NCI-H2029 (cell line): Measurements from ENCODE around the gene MBD5.
A peak's percentile ranks its signal among the peaks of the same experiment; 100 is the strongest.

Experiments used
- DNase-seq: peaks from one replicate; lab custom pipeline; 2025; lab: John Stamatoyannopoulos, UW

Gene MBD5

GRCh38 chr2:148023861-148024260 lies 3.0 kb downstream of the MBD5 start:
- no peak for DNase-seq

GRCh38 chr2:148026573-148026972 lies 5.7 kb downstream of the MBD5 start:
- no peak for DNase-seq

GRCh38 chr2:148027822-148028221 lies 6.9 kb downstream of the MBD5 start:
- DNase-seq = no peak

GRCh38 chr2:148028781-148029180 lies 7.9 kb downstream of the MBD5 start:
- no peak for DNase-seq

- DNase-seq = no peak
Observed at GRCh38 chr2:148031152-148031551, 10.3 kb downstream of the MBD5 start.

DNA sequence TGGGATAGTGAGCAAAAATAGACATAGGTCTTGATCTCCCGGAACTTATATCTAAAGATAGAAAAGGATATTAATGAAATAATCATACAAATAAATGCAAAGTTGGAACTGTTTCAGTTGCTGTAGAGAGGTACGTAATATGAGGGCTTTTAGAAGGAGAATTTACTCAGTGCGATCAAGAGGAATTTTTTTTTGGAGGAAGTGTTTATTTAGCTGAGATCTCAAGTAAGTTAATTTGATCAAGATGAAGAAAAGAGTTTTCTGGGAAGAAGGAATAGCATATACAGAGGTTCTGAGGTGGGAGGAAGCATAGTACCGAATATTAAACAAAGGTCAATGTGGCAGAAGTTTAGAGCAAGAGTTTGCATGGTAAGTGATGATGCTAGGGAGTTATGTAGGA lies 11.3 kb downstream of the MBD5 start:
- no peak for DNase-seq

- DNase-seq = no peak
Observed at GRCh38 chr2:148039783-148040182, 18.9 kb downstream of the MBD5 start.

DNA sequence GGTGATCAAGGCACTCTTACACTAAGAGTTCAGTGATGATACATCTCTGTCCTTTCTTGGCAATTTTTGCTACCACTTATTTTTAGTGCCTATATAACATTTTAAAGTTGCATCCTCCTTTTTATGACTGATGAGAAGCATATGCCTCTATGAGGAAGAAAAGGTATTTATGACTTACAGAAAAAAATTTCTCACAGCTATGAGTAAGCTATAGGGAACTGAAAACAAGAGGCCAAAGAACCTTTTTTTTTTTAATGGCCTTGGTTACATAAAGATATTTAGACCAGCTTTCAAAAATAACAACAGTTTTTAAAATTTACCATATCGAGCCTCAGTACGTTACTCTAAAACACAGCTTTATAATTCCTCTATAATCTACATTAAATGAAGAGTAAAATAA lies 21.3 kb downstream of the MBD5 start:
- no peak for DNase-seq

DNA sequence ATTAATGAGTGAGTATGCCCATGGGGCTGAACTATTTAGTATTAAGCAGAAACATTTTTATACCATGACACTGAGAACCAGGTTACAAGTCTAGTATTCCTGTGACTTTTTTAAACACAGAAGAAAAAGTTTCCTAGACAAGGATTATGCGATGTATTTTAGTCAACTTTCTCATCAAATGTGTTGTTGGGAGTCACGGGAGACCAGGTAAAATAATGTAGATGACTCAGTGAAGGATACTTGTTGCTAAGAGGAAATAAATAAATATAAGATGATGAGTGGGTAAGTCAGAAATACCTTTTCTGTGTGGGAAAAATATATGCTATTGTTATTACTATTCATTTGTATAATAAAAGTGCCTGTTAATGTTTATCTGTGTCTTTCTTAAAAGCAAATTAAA lies 23.4 kb downstream of the MBD5 start:
- no peak for DNase-seq

DNA sequence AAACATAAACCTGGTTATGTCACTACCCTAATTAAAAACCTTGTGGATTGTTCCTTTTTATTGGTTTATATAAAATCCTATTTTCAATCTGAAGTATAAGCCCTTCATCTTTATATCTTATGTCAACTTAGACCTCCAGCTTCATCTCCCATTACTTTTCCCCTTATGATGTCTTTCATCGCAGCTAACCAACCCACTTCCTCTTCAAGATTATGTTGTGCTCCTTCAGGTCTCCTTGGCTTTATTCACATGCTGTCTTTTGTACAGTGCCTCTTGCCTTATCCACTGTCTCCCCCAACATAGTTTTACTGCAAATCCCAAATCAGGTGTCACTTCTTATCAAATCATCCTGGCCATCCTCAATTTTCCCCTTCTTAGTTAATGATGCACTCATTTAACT lies 25.9 kb downstream of the MBD5 start:
- no peak for DNase-seq

DNA sequence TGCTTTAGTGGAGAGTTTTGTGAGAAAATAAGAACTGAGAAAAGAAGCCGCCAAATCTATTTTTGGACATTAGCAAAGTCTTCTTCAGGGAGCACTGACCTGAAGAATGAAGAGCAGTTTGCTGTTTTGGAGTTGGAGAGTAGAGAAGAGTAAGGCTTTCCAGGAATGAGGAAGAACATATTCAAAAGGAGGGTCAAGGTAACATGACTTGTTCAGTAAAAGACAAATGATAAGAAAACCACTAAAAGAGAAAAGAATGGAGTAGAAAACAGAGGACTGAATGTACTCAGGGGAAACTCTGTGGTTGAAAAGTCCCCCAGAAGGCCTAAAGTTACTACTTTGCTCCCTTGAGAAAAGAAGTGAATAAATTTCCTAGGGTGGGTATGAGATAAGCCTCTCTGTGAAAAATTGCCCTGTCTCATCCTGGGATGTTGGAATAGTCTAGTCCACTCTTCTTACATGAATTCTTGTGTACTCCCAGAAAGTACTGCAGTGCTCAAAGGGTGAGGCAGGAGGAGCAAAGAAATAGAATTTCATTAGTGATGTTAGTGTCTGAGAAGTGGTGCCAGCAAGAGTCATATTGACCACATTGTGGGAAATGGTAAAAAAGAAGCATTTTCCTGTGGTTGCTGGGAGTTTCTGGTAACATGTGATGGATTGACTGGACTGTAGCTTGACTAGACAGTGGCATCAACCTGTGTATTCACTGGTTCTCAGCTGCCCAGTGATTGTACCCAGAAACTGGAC lies 27.8 kb downstream of the MBD5 start:
- DNase-seq = no peak

- DNase-seq = no peak
Observed at GRCh38 chr2:148049284-148049683, 28.4 kb downstream of the MBD5 start.

- DNase-seq = no peak
Observed at GRCh38 chr2:148052687-148053086, 31.8 kb downstream of the MBD5 start.

DNA sequence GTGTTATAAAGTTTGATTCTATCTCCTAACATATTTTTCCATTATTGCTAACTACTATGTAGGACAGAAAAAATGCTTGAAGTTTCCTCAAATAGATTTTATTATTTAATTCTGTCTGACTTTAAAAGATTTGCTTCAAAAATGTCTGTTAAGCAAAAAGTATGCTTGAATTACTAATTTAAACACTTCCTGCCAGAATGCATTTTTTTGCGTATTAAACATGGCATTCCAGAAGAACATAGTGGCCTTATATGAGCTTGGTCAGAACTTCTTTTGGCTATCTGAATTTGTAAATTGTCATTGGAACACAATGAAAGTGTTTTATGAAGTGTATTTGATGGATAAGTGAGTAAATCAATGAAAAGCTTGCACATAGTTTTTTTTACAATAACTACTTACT lies 37.8 kb downstream of the MBD5 start:
- no peak for DNase-seq

DNA sequence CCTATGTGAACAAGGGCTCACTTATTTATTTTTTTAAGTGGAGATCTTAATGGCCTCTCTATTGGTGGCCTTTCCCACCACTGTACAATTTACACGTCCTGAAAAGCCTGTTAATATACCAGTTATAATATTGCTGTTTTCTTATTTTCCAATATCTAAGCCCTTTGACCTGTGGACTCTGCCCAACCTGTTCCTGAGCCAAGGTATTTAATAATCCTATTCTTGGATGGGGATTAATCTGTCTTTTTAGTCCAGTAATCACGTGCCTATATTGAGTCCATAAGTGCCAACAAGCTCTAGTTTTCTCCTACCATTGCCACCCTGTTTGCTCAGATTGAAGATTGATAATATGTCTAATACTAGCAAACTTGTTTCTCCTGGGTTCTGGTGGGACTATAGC lies 42.7 kb downstream of the MBD5 start:
- no peak for DNase-seq

GRCh38 chr2:148065936-148066335 lies 45.0 kb downstream of the MBD5 start:
- DNase-seq = no peak

- DNase-seq = peak; percentile 9
Observed at GRCh38 chr2:148067801-148068200, 46.9 kb downstream of the MBD5 start.

DNA sequence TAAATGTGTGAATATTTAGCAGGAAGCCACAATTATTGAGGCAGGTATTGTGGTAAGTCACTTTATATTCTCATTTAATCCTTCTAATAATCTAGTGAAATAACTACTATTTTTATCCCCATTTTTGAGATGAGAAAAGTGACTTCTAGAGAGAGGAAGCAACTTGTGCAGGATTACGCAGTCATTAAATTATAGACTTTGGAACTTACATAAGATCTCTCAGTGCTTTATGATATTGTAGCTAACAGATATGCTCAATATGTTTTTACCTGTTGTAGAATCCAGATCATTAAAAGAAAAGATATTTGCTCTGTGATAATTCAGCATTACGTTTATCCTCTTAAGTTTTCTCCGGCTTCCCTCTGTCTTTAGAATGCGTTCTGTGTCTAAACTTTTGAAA lies 50.5 kb downstream of the MBD5 start:
- DNase-seq = no peak

- DNase-seq = no peak
Observed at GRCh38 chr2:148096012-148096411, 75.1 kb downstream of the MBD5 start.

GRCh38 chr2:148102641-148103040 lies 81.8 kb downstream of the MBD5 start:
- DNase-seq = no peak

- DNase-seq = no peak
Observed at GRCh38 chr2:148103946-148104345, 83.1 kb downstream of the MBD5 start.

DNA sequence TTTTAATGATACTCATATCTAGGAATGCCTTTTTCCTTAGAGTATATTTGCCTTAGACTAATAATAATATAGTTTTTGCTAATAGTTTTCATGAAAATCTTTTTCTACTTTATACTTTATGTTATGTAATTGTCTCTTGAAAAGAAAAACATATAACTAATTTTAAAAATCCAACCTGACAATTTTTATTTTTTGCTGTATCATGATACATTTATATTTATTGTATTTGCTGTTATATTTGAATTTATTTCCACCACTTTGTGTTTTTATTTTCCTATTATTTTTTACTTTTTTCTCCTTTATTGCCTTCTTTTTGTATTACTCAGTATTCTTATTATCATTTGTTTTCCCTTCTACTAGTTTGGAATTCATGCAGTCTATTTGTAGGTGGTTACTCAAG lies 85.4 kb downstream of the MBD5 start:
- no peak for DNase-seq

GRCh38 chr2:148108385-148108784 lies 87.5 kb downstream of the MBD5 start:
- DNase-seq = no peak

GRCh38 chr2:148110184-148110583 lies 89.3 kb downstream of the MBD5 start:
- DNase-seq = no peak
